ENCODE data around the gene ZNRF3. TPM values are rescaled to one million over a fixed set of nuclear protein-coding genes. Genes with fewer than 3 reads are reported as not detected.
A peak's percentile ranks its signal among the peaks of the same experiment; 100 is the strongest.

ZNRF3 gene
- total and polyA plus RNA-seq, 5 experiments from 2014 or later = 0.08 to 0.69 (median 0.34) TPM; not detected in 1

DNA sequence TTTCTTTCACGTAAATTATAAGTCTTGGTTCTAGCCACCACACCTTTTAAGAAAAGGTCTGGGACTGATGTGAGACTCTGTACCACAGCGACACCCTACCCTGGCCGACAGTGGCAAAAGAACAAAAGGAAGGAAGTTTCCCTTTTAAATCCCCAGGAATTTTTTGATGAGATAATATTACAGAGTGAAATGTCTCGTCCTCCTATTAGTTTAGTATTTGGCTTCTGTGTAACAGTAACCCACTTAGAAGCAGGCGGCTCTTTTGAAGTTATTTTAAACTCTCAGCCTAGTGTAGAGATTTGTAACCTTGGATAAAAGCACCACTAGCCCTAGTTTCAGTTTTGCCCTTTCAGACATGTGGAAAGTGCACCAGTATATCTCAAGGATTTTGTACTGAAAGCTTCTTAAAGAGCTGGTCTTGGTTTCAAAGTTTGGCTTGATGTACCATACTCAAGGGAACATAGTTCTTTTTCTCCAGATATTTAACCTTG is 94.2 kb downstream of the ZNRF3 start:
- DNase-seq (no peak), ATAC-seq (no peak)
- peak overlapping the region in 1 of 10 donors; percentile 40 for H3K27ac Mint-ChIP-seq
- POLR2A ChIA-PET = no interaction called here
- no peak overlapping the region for H3K4me3 Mint-ChIP-seq
- no peaks in the 10 kb centered on the region for H3K9me3 Mint-ChIP-seq
- peaks cover 31 to 54% (median 46%) of the 10 kb centered on the region in 5 donors for H3K27me3 Mint-ChIP-seq
- peaks cover 0 to 5% (median 0%) of the 10 kb centered on the region in 3 donors for H3K36me3 Mint-ChIP-seq
- H3K4me1 Mint-ChIP-seq = peaks cover 0 to 3% (median 1%) of the 10 kb centered on the region in 4 donors

DNA sequence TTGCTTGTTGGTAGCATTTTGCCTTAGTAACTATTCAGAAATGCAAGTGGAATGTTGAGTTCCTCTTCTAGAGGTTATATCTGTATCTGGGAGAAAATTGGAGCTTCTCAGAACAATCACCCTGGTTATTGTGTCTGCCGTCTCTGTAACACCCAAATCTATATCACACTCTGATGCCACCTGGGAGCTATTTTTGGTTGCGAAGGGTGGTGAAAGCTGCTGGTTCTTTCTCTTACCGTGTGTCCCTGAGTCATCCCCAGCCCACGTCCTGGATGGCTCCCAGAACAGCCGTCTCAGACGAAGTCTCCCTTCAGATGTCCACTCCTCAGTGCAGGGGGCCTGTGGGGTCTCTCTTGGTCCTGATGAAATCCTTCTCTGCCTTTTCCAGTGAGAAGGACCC is 94.8 kb downstream of the ZNRF3 start:
- H3K9me3 Mint-ChIP-seq = no peaks in the 10 kb centered on the region
- H3K4me3 Mint-ChIP-seq = no peak overlapping the region
- no peak overlapping the region for H3K27ac Mint-ChIP-seq
- DNase-seq (no peak), ATAC-seq (no peak)
- peaks cover 0 to 3% (median 1%) of the 10 kb centered on the region in 4 donors for H3K4me1 Mint-ChIP-seq
- POLR2A ChIA-PET = no interaction called here
- peaks cover 0 to 5% (median 0%) of the 10 kb centered on the region in 3 donors for H3K36me3 Mint-ChIP-seq
- H3K27me3 Mint-ChIP-seq = peaks cover 36 to 54% (median 44%) of the 10 kb centered on the region in 5 donors

DNA sequence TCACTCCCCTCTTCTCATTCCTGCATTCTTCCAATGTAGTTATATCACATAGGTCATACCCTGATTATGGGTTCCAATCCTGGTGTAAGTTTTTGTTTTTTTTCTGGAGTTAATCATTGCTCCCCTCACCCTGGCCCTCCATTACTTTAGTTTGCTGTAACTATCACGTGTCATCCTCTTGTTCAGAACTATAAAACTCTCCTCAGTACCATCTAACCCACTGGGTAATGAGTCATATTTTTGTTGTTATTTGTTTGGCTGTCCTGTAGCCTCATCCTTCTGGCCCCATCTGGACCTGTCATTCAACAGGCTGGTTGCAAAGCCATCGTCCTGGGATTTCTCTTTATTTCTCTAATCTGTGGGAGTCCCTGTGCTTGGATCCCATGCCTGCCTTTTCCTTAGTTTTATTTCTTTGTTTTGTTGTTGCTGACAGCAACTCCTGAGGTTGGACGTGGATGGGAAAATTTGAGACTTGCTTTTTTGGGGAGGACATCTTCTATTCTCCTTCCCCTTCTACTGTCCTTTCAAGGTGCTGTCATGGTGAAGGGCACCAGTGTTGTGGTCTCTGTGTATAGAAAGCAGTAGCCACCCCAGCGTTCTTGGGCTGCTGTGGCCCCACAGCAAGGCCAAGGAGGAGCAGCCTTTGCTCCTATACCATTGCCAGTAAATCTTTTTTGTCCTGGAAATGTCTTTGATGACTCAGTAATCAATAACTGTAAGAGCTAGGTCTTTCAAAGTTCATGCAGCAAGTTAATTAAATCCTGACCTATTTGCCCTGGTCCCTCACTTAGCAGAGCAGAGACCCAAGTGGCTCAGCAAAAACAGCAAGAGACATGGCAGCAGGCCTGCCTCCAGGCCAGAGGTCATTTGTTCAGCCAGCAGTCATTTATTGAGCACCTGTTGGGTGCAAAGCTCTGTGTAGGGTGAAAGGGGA is 95.8 kb downstream of the ZNRF3 start:
- H3K27me3 Mint-ChIP-seq = peaks cover 40 to 64% (median 44%) of the 10 kb centered on the region in 5 donors
- no peaks in the 10 kb centered on the region for H3K9me3 Mint-ChIP-seq
- H3K27ac Mint-ChIP-seq = no peak overlapping the region

DNA sequence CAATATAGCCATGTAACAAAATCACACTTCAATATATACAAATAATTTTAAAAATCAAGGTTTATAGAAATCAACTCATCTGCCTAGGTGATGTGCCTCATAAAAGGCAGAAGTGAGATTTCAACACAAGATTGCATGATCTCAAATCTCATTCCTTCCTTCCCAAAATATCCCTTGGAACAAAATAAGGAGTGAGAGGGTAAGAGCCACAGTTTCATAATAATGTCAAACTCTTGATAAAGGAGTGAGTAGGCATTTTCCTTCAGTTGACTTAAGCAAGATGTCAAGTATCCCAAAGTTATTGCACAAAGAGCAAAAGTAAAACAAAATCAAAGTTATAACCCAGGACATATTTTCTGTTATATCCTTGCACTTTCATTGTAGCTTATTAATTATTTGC is 97.0 kb downstream of the ZNRF3 start:
- Mint-ChIP-seq H3K4me3 (no peak overlapping the region), H3K27me3 (peaks cover 44 to 76% (median 50%) of the 10 kb centered on the region in 5 donors), H3K9me3 (peaks cover 0 to 5% (median 3%) of the 10 kb centered on the region in 9 donors), H3K4me1 (peaks cover 0 to 7% (median 1%) of the 10 kb centered on the region in 4 donors), H3K36me3 (peaks cover 0 to 5% (median 4%) of the 10 kb centered on the region in 3 donors), H3K27ac (no peak overlapping the region)
- DNase-seq (no peak), ATAC-seq (no peak)
- POLR2A ChIA-PET = no interaction called here

More for the DNA sequence above, 95.8 kb downstream of the ZNRF3 start:
- H3K36me3 Mint-ChIP-seq = peaks cover 0 to 5% (median 0%) of the 10 kb centered on the region in 3 donors
- ATAC-seq = no peak
- H3K4me1 Mint-ChIP-seq = peaks cover 0 to 6% (median 1%) of the 10 kb centered on the region in 4 donors
- POLR2A ChIA-PET = no interaction called here
- H3K4me3 Mint-ChIP-seq = no peak overlapping the region
- no peak for DNase-seq

DNA sequence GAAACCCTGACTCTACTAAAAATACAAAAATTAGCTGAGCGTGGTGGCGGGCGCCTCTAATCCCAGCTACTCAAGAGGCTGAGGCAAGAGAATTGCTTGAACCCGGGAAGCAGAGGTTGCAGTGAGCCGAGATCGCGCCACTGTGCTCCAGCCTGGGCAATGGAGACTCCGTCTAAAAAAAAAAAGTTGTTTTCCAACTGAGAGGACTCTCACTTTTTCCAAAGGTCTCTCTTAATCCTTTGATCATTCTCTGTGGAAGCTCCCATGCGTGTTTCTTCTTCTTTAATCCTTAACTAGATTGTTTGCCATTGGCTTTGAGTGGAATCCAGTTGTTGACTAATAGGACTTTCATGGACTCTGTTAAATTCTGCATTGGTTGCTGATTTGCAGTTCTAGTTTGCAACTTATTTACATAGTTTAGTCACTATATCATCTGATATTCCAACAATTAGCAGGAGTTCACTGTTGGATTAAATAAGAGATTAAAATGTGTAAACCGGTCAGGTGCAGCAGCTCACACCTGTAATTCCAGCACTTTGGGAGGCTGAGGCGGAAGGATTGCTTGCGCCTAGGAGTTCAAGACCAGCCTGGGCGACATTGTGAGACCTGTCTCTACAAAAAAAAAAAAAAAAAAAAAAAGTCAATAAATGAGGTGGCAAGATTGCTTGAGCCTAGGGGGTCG is 98.6 kb downstream of the ZNRF3 start:
- H3K4me1 Mint-ChIP-seq = peaks cover 0 to 7% (median 1%) of the 10 kb centered on the region in 4 donors
- H3K27ac Mint-ChIP-seq = no peak overlapping the region
- peaks cover 0 to 15% (median 5%) of the 10 kb centered on the region in 9 donors for H3K9me3 Mint-ChIP-seq
- no peak for DNase-seq
- H3K36me3 Mint-ChIP-seq = peaks cover 2 to 13% (median 11%) of the 10 kb centered on the region in 3 donors
- POLR2A ChIA-PET = no interaction called here
- no peak for ATAC-seq
- H3K27me3 Mint-ChIP-seq = peaks cover 33 to 82% (median 47%) of the 10 kb centered on the region in 5 donors
- H3K4me3 Mint-ChIP-seq = no peak overlapping the region

DNA sequence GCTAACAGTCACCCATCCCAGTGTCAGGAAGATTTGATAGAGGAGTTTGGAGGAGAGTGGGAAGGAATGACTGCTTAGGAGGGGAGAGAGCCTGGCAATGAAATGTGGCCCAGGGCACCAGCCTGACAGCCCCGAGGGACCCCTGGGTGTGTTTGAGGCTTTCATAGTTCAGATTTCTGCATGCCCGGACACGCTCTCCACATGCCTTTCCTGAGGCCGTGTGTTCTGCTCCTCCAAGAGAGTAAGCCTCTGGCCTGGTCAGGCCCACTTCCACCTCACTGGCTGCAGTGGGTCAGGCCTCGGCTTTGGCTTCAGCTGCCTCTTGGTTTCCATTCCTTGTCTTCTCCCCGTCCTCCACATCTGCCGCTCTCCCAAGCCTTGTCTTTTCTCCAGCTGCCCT is 99.8 kb downstream of the ZNRF3 start:
- DNase-seq (no peak), ATAC-seq (no peak)
- Mint-ChIP-seq H3K27me3 (peaks cover 28 to 78% (median 37%) of the 10 kb centered on the region in 5 donors), H3K9me3 (peaks cover 0 to 15% (median 5%) of the 10 kb centered on the region in 9 donors), H3K4me1 (peaks cover 0 to 7% (median 0%) of the 10 kb centered on the region in 4 donors), H3K27ac (no peak overlapping the region), H3K4me3 (no peak overlapping the region), H3K36me3 (peaks cover 10 to 15% (median 13%) of the 10 kb centered on the region in 3 donors)
- POLR2A ChIA-PET = no interaction called here

DNA sequence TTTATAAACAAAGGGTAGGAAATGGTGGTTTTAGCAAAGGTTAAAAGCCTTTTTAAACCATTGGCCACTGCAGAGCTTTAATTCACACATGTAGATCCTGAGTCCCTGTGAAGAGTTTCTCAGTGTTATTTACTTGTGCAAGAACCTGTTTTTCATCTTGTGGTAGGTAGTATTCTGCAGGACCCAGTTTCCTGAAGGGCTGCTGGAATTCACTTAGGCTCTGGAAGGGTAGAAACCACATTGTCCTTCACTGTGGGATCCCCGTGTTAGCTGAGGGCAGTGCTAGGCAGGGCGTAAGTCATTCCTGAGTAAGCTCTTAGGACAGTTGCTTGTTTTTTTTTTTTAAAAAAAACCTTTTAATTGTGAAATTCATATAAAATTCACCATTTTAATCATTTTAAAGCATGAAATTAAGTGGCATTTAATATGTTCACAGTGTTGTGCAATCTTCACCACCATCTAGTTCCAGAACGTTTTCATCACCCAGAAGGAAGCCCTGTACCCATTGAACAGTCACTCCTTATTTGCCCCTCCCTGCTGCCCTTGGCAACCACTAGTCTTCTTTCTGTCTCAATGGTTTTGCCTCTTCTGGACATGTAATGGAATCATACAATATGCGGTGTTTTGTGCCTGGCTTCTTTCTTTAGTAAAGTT is 100.5 kb downstream of the ZNRF3 start:
- peaks cover 0 to 5% (median 0%) of the 10 kb centered on the region in 4 donors for H3K4me1 Mint-ChIP-seq
- H3K4me3 Mint-ChIP-seq = no peak overlapping the region
- peaks cover 22 to 70% (median 35%) of the 10 kb centered on the region in 5 donors for H3K27me3 Mint-ChIP-seq
- no peak for DNase-seq
- peaks cover 12 to 16% (median 13%) of the 10 kb centered on the region in 3 donors for H3K36me3 Mint-ChIP-seq
- peaks cover 0 to 15% (median 5%) of the 10 kb centered on the region in 9 donors for H3K9me3 Mint-ChIP-seq
- H3K27ac Mint-ChIP-seq = no peak overlapping the region
- no peak for ATAC-seq
- POLR2A ChIA-PET = no interaction called here

DNA sequence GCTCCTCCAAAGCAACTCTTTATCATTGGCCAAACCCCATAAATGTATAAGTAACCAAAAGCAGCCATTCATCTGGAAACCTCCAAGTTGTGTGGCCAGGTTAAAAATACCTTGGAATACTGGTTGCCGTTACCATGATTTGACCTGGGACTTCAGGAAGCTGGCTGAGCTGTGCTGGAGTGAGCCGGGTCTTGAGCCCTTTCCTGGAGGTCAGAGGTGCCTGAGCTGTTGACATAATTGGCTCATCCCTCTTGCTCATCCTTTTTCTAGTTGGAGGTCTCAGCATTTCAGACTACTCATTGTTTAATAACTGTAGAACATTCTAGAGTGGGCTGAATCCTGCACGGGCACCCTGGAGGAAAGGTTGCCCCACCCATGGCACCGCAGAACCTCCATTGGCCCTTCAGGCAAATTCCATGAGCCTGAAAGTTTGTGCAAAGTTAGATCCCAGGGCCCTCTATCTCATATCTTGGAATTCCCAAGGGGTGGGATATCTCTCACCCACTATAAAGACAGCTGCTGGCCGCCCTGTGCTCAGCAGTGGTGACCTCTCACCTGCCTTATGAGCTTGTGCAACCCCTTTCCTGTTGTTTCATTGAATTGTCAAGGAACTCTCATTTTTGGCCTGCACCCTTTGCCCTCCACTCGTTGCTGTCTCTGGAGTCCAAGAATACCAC is 101.2 kb downstream of the ZNRF3 start:
- H3K9me3 Mint-ChIP-seq = peaks cover 0 to 15% (median 5%) of the 10 kb centered on the region in 9 donors
- POLR2A ChIA-PET = no interaction called here
- H3K27ac Mint-ChIP-seq = no peak overlapping the region
- ATAC-seq (no peak), DNase-seq (no peak)
- peaks cover 12 to 16% (median 13%) of the 10 kb centered on the region in 3 donors for H3K36me3 Mint-ChIP-seq
- no peak overlapping the region for H3K4me3 Mint-ChIP-seq
- peaks cover 15 to 63% (median 28%) of the 10 kb centered on the region in 5 donors for H3K27me3 Mint-ChIP-seq
- H3K4me1 Mint-ChIP-seq = peaks cover 0 to 5% (median 0%) of the 10 kb centered on the region in 4 donors

DNA sequence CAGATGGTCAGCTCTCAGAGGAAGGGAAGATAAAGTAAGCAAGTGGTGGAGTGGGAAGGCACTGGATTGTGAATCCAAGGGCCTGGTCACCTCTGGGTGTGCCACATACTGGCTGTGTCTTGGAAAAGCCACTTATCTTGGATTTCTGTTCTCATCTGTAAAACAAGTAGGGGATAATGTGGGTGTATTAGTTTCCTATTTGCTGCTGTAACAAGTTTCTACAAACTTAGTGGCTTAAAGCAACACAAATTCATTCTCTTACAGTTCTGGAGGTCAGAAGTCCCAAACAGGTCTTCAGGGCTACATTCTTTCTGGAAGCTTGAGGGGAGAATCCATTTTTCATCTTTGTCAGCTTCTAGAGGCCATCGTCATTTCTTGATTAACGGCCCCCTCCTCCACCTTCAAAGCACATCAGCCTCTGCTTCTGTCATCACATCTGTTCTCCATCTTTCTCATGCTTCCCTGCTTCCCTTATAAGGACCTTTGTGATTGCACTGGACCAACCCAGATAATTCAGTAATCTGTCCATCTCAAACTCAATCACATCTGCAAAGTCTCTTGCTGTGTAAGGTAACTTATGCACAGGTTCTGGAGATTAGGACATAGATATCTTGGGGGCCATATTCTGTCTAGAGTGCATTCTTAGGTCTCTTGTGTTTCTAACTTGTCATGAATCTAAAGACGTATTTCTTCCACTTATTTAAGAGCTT is 102.4 kb downstream of the ZNRF3 start:
- Mint-ChIP-seq H3K27ac (no peak overlapping the region), H3K27me3 (peaks cover 13 to 56% (median 28%) of the 10 kb centered on the region in 5 donors), H3K36me3 (peaks cover 13 to 22% (median 15%) of the 10 kb centered on the region in 3 donors), H3K9me3 (peaks cover 0 to 15% (median 5%) of the 10 kb centered on the region in 9 donors), H3K4me3 (no peak overlapping the region), H3K4me1 (peaks cover 0 to 5% (median 0%) of the 10 kb centered on the region in 4 donors)
- ATAC-seq (no peak), DNase-seq (no peak)
- POLR2A ChIA-PET = no interaction called here

DNA sequence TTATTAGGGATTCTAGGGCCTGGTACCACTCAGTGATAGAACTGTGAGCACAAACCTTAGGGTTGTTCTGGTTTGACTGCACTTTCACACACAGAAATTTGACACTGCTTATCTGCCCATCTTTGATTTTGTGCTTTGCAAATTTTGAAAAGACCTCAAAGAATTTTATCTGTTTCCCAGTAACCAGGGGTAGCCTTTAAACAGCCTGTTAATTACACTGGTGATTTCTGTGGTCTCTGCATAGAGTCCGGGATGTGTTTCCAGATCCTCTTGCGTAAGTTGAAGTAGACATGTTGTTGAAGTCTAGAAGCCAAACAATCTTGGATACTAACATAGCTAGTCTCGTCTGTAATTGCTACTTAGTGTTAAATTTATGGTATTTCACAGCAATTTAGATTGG is 103.0 kb downstream of the ZNRF3 start:
- Mint-ChIP-seq H3K4me3 (no peak overlapping the region), H3K27ac (no peak overlapping the region), H3K27me3 (peaks cover 10 to 56% (median 30%) of the 10 kb centered on the region in 5 donors), H3K9me3 (peaks cover 0 to 15% (median 5%) of the 10 kb centered on the region in 9 donors), H3K36me3 (peaks cover 13 to 25% (median 16%) of the 10 kb centered on the region in 3 donors), H3K4me1 (peaks cover 0 to 5% (median 0%) of the 10 kb centered on the region in 4 donors)
- no peak for DNase-seq
- no peak for ATAC-seq
- POLR2A ChIA-PET = no interaction called here

DNA sequence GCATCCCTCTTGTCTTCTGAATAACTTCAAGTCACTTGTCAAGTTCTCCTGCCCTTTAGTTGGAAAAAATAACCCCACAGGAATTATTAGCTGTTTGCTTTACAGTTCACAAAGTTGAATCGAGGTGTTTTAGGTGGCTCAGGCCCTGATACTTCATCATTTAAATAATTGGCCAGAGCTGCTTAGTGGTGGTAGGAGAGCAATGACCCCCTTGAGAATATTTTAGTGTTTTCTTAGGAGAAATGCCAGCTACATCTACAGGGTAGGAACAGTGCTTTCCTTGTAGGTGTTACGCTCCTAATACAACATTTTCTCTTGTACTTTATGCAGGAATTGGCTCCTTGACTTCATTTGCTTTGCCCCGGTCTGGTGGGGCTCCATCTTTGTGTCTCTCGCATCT is 105.1 kb downstream of the ZNRF3 start:
- DNase-seq (no peak), ATAC-seq (no peak)
- peaks cover 0 to 15% (median 5%) of the 10 kb centered on the region in 9 donors for H3K9me3 Mint-ChIP-seq
- no peak overlapping the region for H3K27ac Mint-ChIP-seq
- POLR2A ChIA-PET = no interaction called here
- no peak overlapping the region for H3K4me3 Mint-ChIP-seq
- peaks cover 15 to 49% (median 31%) of the 10 kb centered on the region in 5 donors for H3K27me3 Mint-ChIP-seq
- H3K4me1 Mint-ChIP-seq = peaks cover 0 to 4% (median 0%) of the 10 kb centered on the region in 4 donors
- H3K36me3 Mint-ChIP-seq = peaks cover 16 to 28% (median 18%) of the 10 kb centered on the region in 3 donors
